HEK293 (cell line): ENCODE data around the gene SAMD1.

Experiments
- CTCF ChIA-PET: fragments of 350-600 bp; formaldehyde crosslinking; extraction: SDS; loops from one replicate; lab custom pipeline; 2021; ENCODE audit warnings: antibody characterized with exemption; lab: Yijun Ruan, JAX
- POLR2A ChIA-PET: fragments of 300-600 bp; formaldehyde crosslinking; extraction: SDS; loops from one replicate; lab custom pipeline; 2020; ENCODE audit warnings: antibody characterized with exemption, inconsistent platforms; lab: Yijun Ruan, JAX
- H3K27ac ChIP-seq: fragments of 200-500 bp; sonication (Bioruptor generic); 2 replicates; pipeline ENCODE4 v1.5.1; 2014; ENCODE audit warnings: low read depth, low read length, control low read depth, inconsistent platforms; ENCODE audit errors: extremely low read depth
- H3K36me3 ChIP-seq, 2 experiments: fragments of 200-500 bp in 1 of 2; sonication (Bioruptor generic) in 1 of 2; 1 replicate in 1 of 2; 2 replicates in 1 of 2; pipeline ENCODE4 v1.5.1; 2014 to 2017; ENCODE audit warnings: inconsistent platforms in 2 of 2, low read length in 2 of 2; ENCODE audit not compliant: control insufficient read depth in 2 of 2, insufficient read depth in 1 of 2
- H3K4me1 ChIP-seq: fragments of 200-500 bp; sonication (Bioruptor generic); 2 replicates; pipeline ENCODE4 v1.5.1; 2014; ENCODE audit warnings: mild to moderate bottlenecking, low read length, inconsistent platforms; ENCODE audit not compliant: control insufficient read depth, insufficient read depth
- H3K4me3 ChIP-seq: 2 replicates; pipeline ENCODE4 v1.5.1; 2011; ENCODE audit warnings: low read depth, mild to moderate bottlenecking, control low read depth, low read length, moderate library complexity
- H3K9me3 ChIP-seq: fragments of 200-500 bp; sonication (Bioruptor generic); 2 replicates; pipeline ENCODE4 v1.5.1; 2014; ENCODE audit warnings: low read depth, low read length, inconsistent platforms; ENCODE audit not compliant: control insufficient read depth, insufficient read depth
- HIC1 ChIP-seq: fragments of 450-650 bp; formaldehyde crosslinking; IDR thresholded peaks from 2 replicates; pipeline ENCODE4 v1.5.1; 2016; ENCODE audit warnings: missing biosample characterization, missing genetic modification characterization
- INSM2 ChIP-seq: fragments of 450-650 bp; formaldehyde crosslinking; IDR thresholded peaks from 2 replicates; pipeline ENCODE4 v1.5.1; 2016; ENCODE audit warnings: missing biosample characterization, missing genetic modification characterization
- KLF8 ChIP-seq: fragments of 450-650 bp; formaldehyde crosslinking; IDR thresholded peaks from 2 replicates; pipeline ENCODE4 v1.5.1; 2016; ENCODE audit warnings: missing biosample characterization, missing genetic modification characterization
- PATZ1 ChIP-seq: fragments of 450-650 bp; formaldehyde crosslinking; IDR thresholded peaks from 2 replicates; pipeline ENCODE4 v1.5.1; 2016; ENCODE audit warnings: missing biosample characterization, missing genetic modification characterization
- PRDM10 ChIP-seq: fragments of 450-650 bp; formaldehyde crosslinking; IDR thresholded peaks from 2 replicates; pipeline ENCODE4 v1.5.1; 2016; ENCODE audit warnings: missing biosample characterization, missing genetic modification characterization
- RBAK ChIP-seq: fragments of 450-650 bp; formaldehyde crosslinking; IDR thresholded peaks from 2 replicates; pipeline ENCODE4 v1.5.1; 2016; ENCODE audit warnings: missing biosample characterization, missing genetic modification characterization
- SP7 ChIP-seq: fragments of 450-650 bp; formaldehyde crosslinking; IDR thresholded peaks from 2 replicates; pipeline ENCODE4 v1.5.1; 2016; ENCODE audit warnings: missing biosample characterization, missing genetic modification characterization
- WT1 ChIP-seq: fragments of 450-650 bp; formaldehyde crosslinking; IDR thresholded peaks from 2 replicates; pipeline ENCODE4 v1.5.1; 2016; ENCODE audit warnings: missing biosample characterization, missing genetic modification characterization
- ZBTB10 ChIP-seq: fragments of 450-650 bp; formaldehyde crosslinking; IDR thresholded peaks from 2 replicates; pipeline ENCODE4 v1.5.1; 2016; ENCODE audit warnings: missing biosample characterization, missing genetic modification characterization
- ZBTB17 ChIP-seq: fragments of 450-650 bp; formaldehyde crosslinking; IDR thresholded peaks from 2 replicates; pipeline ENCODE4 v1.5.1; 2016; ENCODE audit warnings: missing biosample characterization, missing genetic modification characterization
- ZBTB21 ChIP-seq: fragments of 450-650 bp; formaldehyde crosslinking; IDR thresholded peaks from 2 replicates; pipeline ENCODE4 v1.5.1; 2017; ENCODE audit warnings: missing biosample characterization, missing genetic modification characterization
- ZBTB7A ChIP-seq: fragments of 450-650 bp; formaldehyde crosslinking; IDR thresholded peaks from 2 replicates; pipeline ENCODE4 v1.5.1; 2016; ENCODE audit warnings: low read depth, missing biosample characterization, missing genetic modification characterization
- ZBTB8A ChIP-seq: fragments of 450-650 bp; formaldehyde crosslinking; IDR thresholded peaks from 2 replicates; pipeline ENCODE4 v1.5.1; 2016; ENCODE audit warnings: missing biosample characterization, missing genetic modification characterization
- ZNF133 ChIP-seq: fragments of 450-650 bp; formaldehyde crosslinking; IDR thresholded peaks from 2 replicates; pipeline ENCODE4 v1.5.1; 2016; ENCODE audit warnings: missing biosample characterization, missing genetic modification characterization
- ZNF155 ChIP-seq: fragments of 450-650 bp; formaldehyde crosslinking; IDR thresholded peaks from 2 replicates; pipeline ENCODE4 v1.5.1; 2016; ENCODE audit warnings: missing biosample characterization, missing genetic modification characterization
- ZNF2 ChIP-seq: fragments of 450-650 bp; formaldehyde crosslinking; IDR thresholded peaks from 2 replicates; pipeline ENCODE4 v1.5.1; 2016; ENCODE audit warnings: missing biosample characterization, missing genetic modification characterization
- ZNF366 ChIP-seq: fragments of 450-650 bp; formaldehyde crosslinking; conservative IDR thresholded peaks from 2 replicates; pipeline ENCODE4 v1.5.1; 2016; ENCODE audit warnings: missing biosample characterization, missing genetic modification characterization
- ZNF488 ChIP-seq: fragments of 450-650 bp; formaldehyde crosslinking; IDR thresholded peaks from 2 replicates; pipeline ENCODE4 v1.5.1; 2016; ENCODE audit warnings: missing biosample characterization, missing genetic modification characterization
- ZNF600 ChIP-seq: fragments of 450-650 bp; formaldehyde crosslinking; IDR thresholded peaks from 2 replicates; pipeline ENCODE4 v1.5.1; 2016; ENCODE audit warnings: missing biosample characterization, missing genetic modification characterization
- ZSCAN30 ChIP-seq: fragments of 450-650 bp; IDR thresholded peaks from 2 replicates; pipeline ENCODE4 v1.5.1; 2018; ENCODE audit warnings: missing biosample characterization, mild to moderate bottlenecking, missing genetic modification characterization, moderate library complexity

SAMD1 gene

GRCh38 chr19:14059093-14059480 lies 31.5 kb downstream of the SAMD1 start (continued):
- 0 out of 2 replicates have a peak, but pooled peaks have one; percentile 8 for TF ChIP-seq HIC1 (tag by site-specific recombination)

GRCh38 chr19:14058182-14059092 lies 32.1 kb downstream of the SAMD1 start:
- H3K36me3 ChIP-seq: no peaks in the 10 kb centered on the region
- POLR2A ChIA-PET: interaction anchor here (2.3 kb wide), 1 partner anchor 14 kb away, joined by 6 read pairs; the partner anchor contains the start of gene MISP3
- H3K4me1 ChIP-seq: peaks cover 4% of the 10 kb centered on the region
- peak overlapping the region; percentile 23 for H3K4me3 ChIP-seq
- CTCF ChIA-PET: interaction anchor here (0.6 to 6.9 kb wide), 21 partner anchors 7 to 220 kb away, joined by 3 to 80 read pairs (median 3); partner anchors contain the start of genes ASF1B, IL27RA, MISP3 and RLN3
- no peak overlapping the region; the same call in 1 of the 2 replicates for H3K27ac ChIP-seq
- no peaks in the 10 kb centered on the region for H3K9me3 ChIP-seq
- TF ChIP-seq INSM2 (tag by site-specific recombination): 0 out of 2 replicates have a peak, but pooled peaks have one; percentile 4
- 0 out of 2 replicates have a peak, but pooled peaks have one; percentile 69 for TF ChIP-seq ZNF2 (tag by site-specific recombination)
- TF ChIP-seq PATZ1 (tag by site-specific recombination): peak; percentile 92
- peak; percentile 7; the same call in 1 of the 2 replicates for TF ChIP-seq ZNF133 (tag by site-specific recombination)
- 0 out of 2 replicates have a peak, but pooled peaks have one; percentile 8 for TF ChIP-seq SP7
- peak; percentile 46; the same call in 1 of the 2 replicates for TF ChIP-seq ZNF600 (tag by site-specific recombination)
- TF ChIP-seq ZNF155 (tag by site-specific recombination): 0 out of 2 replicates have a peak, but pooled peaks have one; percentile 10
- peak; percentile 100 for TF ChIP-seq ZBTB10 (tag by site-specific recombination)
- no peak for TF ChIP-seq ZSCAN30 (tag by site-specific recombination)
- peak; percentile 75; the same call in 1 of the 2 replicates for TF ChIP-seq ZBTB8A (tag by site-specific recombination)
- TF ChIP-seq ZBTB21 (tag by site-specific recombination): peak; percentile 2; the same call in 1 of the 2 replicates
- no peak for TF ChIP-seq ZNF488 (tag by site-specific recombination)
- TF ChIP-seq PRDM10 (tag by site-specific recombination): peak; percentile 95
- peak; percentile 5; the same call in 1 of the 2 replicates for TF ChIP-seq WT1
- 0 out of 2 replicates have a peak, but pooled peaks have one; percentile 15 for TF ChIP-seq RBAK (tag by site-specific recombination)
- peak; percentile 43 for TF ChIP-seq ZNF366
- no peak for TF ChIP-seq KLF8
- peak; percentile 71 for TF ChIP-seq ZBTB17 (tag by site-specific recombination)
- TF ChIP-seq ZBTB7A (tag by site-specific recombination): 0 out of 2 replicates have a peak, but pooled peaks have one; percentile 18
